Activated B cell treated with CpG ODN at 0.5 μM for 24 hours (primary cell): ENCODE measurements around the gene PI4K2A. TPM values are rescaled to one million over a fixed set of nuclear protein-coding genes. Genes with fewer than 3 reads are reported as not detected.

Experiments
- ATAC-seq: fragments of 200-7000 bp; cut with Tn5 transposase; one replicate; pipeline ENCODE4 v1.10.0; 2021; ENCODE audit warnings: low read depth, mild to moderate bottlenecking, moderate library complexity
- CTCF ChIA-PET: fragments of 350-600 bp; sonication (Branson Sonifier 250); formaldehyde crosslinking; loops from one replicate; lab custom pipeline; 2021; ENCODE audit warnings: antibody characterized with exemption; lab: Charles Lee
- POLR2A ChIA-PET: fragments of 350-600 bp; sonication (Branson Sonifier 250); formaldehyde crosslinking; loops from one replicate; lab custom pipeline; 2021; ENCODE audit warnings: antibody characterized with exemption; lab: Charles Lee
- DNase-seq: peaks from one replicate; pipeline ENCODE4 v3.0.0; 2022
- H3K27ac Mint-ChIP-seq: one replicate; pipeline ENCODE4 v1.8.0; 2020; ENCODE audit warnings: mixed read lengths
- H3K27me3 Mint-ChIP-seq: one replicate; pipeline ENCODE4 v1.8.0; 2021; ENCODE audit warnings: mixed read lengths
- H3K36me3 Mint-ChIP-seq: one replicate; pipeline ENCODE4 v1.8.0; 2021; ENCODE audit warnings: low read depth, mixed read lengths
- H3K4me1 Mint-ChIP-seq: one replicate; pipeline ENCODE4 v1.8.0; 2021; ENCODE audit warnings: mixed read lengths
- H3K4me3 Mint-ChIP-seq: one replicate; pipeline ENCODE4 v1.8.0; 2020; ENCODE audit warnings: mild to moderate bottlenecking, mixed read lengths
- H3K9me3 Mint-ChIP-seq: one replicate; pipeline ENCODE4 v1.8.0; 2020; ENCODE audit warnings: mixed read lengths
- intact Hi-C: fragments of 100-400 bp; cut with micrococcal nuclease; formaldehyde crosslinking; loops from one replicate; pipeline ENCODE4 v1.15.1; 2024
- total RNA-seq: library from RNA; stranded (reverse); gene quantifications from 2 replicates; pipeline ENCODE4 v1.2.3, GENCODE V29; 2022
- TF ChIP-seq, protein P1 (sequence below): fragments of 200-600 bp; IDR thresholded peaks from one replicate; pipeline ENCODE4 v1.8.0; 2022; ENCODE audit warnings: antibody characterized with exemption, mild to moderate bottlenecking

PI4K2A gene
- total RNA-seq, 1 donor from 2014 or later, result 15.0 TPM

DNA sequence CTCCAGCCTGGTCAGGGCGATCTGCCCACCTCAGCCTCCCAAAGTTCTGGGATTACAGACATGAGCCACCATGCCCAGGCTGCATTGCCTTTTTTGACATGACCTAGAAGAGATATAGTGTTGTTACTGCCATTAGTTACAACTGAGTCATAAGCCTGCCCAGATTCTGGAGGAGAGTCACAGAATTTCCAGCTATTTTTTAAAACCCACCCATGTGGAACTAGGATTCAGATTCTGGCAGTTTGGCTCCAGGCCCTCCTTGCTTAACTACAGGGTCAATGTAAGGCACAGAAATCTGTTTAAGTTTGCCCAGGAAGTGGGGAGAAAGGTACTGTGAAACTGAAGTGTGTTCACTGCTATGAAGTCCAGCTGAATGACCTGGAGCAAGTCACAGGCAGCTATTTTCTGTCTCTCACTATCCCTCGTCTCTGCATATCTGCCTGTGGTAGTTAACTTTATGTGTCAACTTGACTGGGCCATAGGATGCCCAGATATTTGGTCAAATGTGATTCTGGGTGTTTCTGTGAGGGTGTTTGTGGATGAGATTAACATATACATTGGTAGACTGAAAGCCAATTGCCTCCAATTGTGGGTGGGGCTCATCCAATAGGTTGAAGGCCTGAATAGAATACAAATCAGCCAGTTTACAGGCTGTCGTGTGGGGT lies 64.7 kb downstream of the PI4K2A start:
- DNase-seq (no peak), ATAC-seq (no peak)
- intact Hi-C loops, result no loop called here
- POLR2A ChIA-PET, result interaction anchor here (1.1 kb wide), 1 partner anchor 18 kb away, joined by 3 read pairs; the partner anchor contains the start of gene AVPI1
- Mint-ChIP-seq H3K4me3 (no peak overlapping the region), H3K36me3 (no peaks in the 10 kb centered on the region), H3K4me1 (no peaks in the 10 kb centered on the region), H3K27ac (no peak overlapping the region), H3K9me3 (peaks cover 3% of the 10 kb centered on the region), H3K27me3 (peaks cover 34% of the 10 kb centered on the region)
- CTCF ChIA-PET, result interaction anchor here (1.7 to 4.2 kb wide), 2 partner anchors 26 to 29 kb away, joined by 5 to 40 read pairs; no protein-coding TSS in a partner anchor
- TF ChIP-seq, protein P1, sequence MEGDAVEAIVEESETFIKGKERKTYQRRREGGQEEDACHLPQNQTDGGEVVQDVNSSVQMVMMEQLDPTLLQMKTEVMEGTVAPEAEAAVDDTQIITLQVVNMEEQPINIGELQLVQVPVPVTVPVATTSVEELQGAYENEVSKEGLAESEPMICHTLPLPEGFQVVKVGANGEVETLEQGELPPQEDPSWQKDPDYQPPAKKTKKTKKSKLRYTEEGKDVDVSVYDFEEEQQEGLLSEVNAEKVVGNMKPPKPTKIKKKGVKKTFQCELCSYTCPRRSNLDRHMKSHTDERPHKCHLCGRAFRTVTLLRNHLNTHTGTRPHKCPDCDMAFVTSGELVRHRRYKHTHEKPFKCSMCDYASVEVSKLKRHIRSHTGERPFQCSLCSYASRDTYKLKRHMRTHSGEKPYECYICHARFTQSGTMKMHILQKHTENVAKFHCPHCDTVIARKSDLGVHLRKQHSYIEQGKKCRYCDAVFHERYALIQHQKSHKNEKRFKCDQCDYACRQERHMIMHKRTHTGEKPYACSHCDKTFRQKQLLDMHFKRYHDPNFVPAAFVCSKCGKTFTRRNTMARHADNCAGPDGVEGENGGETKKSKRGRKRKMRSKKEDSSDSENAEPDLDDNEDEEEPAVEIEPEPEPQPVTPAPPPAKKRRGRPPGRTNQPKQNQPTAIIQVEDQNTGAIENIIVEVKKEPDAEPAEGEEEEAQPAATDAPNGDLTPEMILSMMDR, result no peak

DNA sequence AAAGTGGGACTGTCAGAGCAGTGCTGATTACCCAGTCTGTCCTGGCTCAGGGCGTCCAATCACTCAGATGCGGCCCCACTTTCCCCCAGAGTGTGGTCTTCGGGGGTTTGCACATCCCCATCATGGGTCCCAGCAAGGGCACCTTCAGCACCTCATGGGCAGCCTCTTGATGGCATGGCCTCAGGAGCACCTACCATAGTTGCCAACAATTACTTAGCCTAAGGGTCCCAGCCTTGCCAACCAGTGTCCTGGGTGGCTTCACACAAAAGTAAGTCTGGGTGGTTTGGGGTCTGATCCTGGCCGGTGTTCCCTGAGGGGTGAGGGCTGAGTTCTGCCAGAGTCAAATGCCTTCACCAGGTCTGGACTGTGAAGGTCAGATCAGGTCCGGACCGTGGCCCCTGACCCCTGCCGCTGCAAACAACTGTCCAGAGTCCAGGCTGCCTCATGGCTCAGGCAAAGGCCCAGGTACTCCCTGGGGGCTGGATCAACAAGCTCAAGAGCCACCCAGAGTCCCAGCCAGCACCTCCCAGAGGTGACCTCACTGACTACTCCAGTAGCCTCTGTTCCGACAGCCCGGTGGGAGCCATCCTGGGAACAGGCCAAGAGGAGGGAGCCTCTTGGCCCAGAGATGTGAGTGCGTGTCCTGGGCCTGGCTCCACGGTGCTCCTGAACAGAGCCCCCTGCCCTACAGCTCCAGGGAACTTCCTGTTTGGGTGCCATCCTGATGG lies 66.8 kb downstream of the PI4K2A start:
- H3K27ac Mint-ChIP-seq, result no peak overlapping the region
- peaks cover 2% of the 10 kb centered on the region for H3K4me1 Mint-ChIP-seq
- TF ChIP-seq, protein P1, result no peak
- no peak for ATAC-seq
- intact Hi-C loops, result no loop called here
- DNase-seq, result no peak
- H3K4me3 Mint-ChIP-seq, result no peak overlapping the region
- H3K27me3 Mint-ChIP-seq, result peaks cover 39% of the 10 kb centered on the region
- ChIA-PET POLR2A (no interaction called here), CTCF (interaction anchor here (4.5 kb wide), 1 partner anchor 26 kb away, joined by 39 read pairs; no protein-coding TSS in a partner anchor)
- H3K9me3 Mint-ChIP-seq, result peaks cover 3% of the 10 kb centered on the region
- no peaks in the 10 kb centered on the region for H3K36me3 Mint-ChIP-seq

DNA sequence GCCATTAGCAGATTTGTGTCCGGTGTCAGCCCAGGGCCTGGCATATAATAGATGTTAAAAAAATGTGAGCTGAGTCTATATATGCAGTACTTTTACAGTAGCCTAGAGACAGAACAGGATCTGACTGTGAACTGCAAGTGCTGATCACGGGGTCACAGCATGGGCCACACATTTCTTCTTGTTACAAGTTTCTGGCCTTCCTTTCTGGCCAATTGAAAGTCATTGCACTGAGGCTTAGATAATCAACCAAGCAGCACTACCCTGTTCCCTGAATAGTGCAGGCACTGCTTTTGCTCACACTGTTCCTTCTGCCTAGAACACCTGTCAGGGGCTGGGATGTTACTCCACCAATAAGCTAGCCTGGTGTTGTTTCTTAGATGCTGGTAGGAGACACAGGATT lies 67.7 kb downstream of the PI4K2A start:
- Mint-ChIP-seq H3K27me3 (peaks cover 41% of the 10 kb centered on the region), H3K9me3 (peaks cover 3% of the 10 kb centered on the region), H3K27ac (no peak overlapping the region), H3K4me1 (peaks cover 8% of the 10 kb centered on the region), H3K36me3 (no peaks in the 10 kb centered on the region), H3K4me3 (no peak overlapping the region)
- POLR2A ChIA-PET, result no interaction called here
- DNase-seq (no peak), ATAC-seq (no peak)
- CTCF ChIA-PET, result interaction anchor here (1.0 to 4.5 kb wide), 5 partner anchors 10 to 32 kb away, joined by 3 to 39 read pairs (median 10); partner anchors contain the start of gene ZFYVE27
- TF ChIP-seq, protein P1, result no peak
- intact Hi-C loops, result no loop called here

DNA sequence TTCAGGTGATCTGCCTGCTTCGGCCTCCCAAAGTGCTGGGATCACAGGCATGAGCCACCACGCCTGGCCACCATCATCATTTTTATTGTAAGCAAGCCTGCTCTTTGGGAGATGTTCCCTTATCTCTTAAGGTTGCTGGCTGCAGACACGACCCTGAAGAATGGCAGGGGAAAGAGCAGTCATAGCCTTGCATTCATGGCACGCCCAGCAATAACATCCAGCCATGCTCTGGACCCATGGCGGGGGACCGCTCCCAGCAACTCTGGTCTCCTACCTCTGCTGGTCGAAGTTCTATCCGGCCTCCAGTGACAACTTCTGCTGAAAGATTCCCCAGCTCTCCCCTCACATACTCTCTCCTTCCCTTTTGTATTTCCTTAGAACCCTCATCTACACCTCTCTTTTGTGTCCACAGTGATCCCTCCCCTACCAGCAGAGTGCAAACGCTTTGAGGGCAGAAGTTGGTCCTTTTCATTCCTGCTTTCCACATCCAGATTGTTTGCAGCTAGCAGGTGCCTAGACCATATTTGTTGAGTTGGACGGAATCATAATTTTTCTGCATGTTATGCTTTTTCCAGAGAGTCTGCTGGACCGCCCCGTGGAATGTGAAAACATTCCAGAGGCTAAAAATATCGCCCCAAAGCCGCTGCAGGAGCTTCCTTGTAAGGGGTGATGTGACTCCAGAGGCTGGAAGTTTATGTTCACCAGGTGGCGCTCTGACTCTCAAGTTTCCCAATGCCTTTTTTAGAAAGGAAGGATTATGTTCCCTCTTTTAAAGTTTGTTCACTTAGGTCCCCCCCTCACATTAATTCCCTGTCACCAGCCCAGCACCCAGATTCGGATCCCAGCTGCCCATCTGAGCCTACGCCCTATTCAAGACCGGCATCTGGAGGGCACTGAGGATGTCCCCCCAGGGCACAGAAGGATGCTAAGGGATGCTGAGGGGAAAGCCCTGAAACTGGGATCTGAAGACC lies 68.8 kb downstream of the PI4K2A start:
- ChIA-PET CTCF (interaction anchor here (0.7 to 4.5 kb wide), 13 partner anchors 8 to 333 kb away, joined by 3 to 39 read pairs (median 5); partner anchors contain the start of genes AVPI1 and ZFYVE27), POLR2A (interaction anchor here (0.6 kb wide), 1 partner anchor 31 kb away, joined by 7 read pairs; no protein-coding TSS in a partner anchor)
- H3K4me1 Mint-ChIP-seq, result peaks cover 10% of the 10 kb centered on the region
- peaks cover 38% of the 10 kb centered on the region for H3K27me3 Mint-ChIP-seq
- DNase-seq (no peak), ATAC-seq (no peak)
- TF ChIP-seq, protein P1, result no peak
- no peak overlapping the region for H3K27ac Mint-ChIP-seq
- intact Hi-C loops, result loop anchor here (1.0 kb wide), 1 partner anchor 22 kb away; no protein-coding TSS in a partner anchor
- H3K36me3 Mint-ChIP-seq, result peaks cover 4% of the 10 kb centered on the region
- H3K9me3 Mint-ChIP-seq, result no peaks in the 10 kb centered on the region
- no peak overlapping the region for H3K4me3 Mint-ChIP-seq
